Dermis microvascular lymphatic vessel endothelial cell (primary cell): ENCODE data around the gene RAB29. TPM values are rescaled to one million over a fixed set of nuclear protein-coding genes. Genes with fewer than 3 reads are reported as not detected.

Experiments
- DNase-seq, 2 donors: peaks; one replicate each; pipeline versions ENCODE4 v3.0.0 to v3.0.0-alpha.2; 2010; ENCODE audit warnings: low read depth in 2 of 2
- total RNA-seq: library from RNA; depleted of rRNA; stranded (reverse); fragments of >200 nt; gene quantifications from 2 replicates; pipeline ENCODE4 v1.2.1, GENCODE V29; 2014

RAB29 gene
- total RNA-seq, 1 donor from 2014 or later = 18.1 TPM

DNA sequence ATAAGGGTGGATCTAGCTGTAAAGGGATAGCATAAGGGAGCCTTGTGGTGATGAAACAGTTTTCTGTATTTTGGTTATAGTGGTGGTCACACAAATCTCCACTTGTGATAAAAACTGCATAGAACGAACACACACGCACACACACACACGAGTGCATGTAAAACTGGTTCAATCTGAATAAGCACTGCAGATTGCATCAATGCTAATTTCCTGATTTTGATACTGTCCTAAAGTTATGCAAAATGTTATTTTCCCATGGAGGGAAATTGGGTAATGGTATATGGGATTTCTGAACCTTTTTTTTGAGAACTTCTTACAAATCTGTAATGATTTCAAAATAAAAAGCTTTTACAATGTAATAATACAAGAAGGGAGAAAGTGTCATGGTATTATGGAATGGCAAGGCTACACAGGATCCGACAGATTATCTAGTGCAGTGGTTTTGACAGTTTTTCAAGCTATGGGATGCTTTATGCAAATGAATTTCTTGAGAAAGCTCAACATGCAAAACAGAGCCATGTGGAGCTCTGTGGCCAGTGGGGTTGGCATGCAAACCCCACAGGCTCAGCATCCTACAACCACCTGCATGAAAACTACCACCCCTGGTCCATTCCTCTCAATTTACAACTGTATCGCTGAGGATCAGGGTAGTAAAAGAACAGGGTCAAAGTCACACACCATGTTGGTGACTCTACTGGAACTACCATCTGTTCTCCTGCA is 18.9 kb upstream of the RAB29 start:
- no peak for DNase-seq

GRCh38 chr1:205792961-205793673 is 17.8 kb upstream of the RAB29 start:
- DNase-seq = no peak

- no peak for DNase-seq
Measured at GRCh38 chr1:205792481-205792881, 17.2 kb upstream of the RAB29 start.

DNA sequence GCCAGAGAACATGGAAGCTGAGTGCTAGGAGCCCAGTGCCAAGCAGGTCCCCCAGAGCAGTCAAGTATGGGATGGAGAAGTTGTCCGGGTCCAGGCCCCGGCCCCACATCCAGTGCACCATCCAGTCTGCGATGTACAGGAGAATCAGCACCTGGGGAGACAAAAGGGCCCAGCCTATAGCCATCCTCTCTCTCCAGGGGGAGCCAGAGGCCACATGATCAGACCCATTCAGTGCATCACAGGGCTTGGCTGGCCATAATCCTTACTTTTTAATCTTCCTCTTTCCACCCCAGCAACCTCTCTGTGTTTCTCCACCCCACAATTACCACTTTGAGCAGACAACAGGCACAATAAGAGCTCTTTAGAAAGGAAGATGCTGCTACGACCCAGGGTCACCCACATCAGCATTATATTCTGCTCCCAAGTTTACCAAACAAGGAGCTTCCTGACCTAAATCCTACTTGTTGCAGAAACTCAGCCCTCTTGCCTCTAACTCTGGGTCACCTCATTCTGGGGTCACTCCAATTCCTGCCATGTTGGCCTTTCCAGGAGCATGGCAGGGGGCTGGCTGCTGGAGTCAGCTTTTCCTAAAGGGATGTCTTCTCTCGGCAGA is 16.4 kb upstream of the RAB29 start:
- DNase-seq = peak; percentile 39 to 66

DNA sequence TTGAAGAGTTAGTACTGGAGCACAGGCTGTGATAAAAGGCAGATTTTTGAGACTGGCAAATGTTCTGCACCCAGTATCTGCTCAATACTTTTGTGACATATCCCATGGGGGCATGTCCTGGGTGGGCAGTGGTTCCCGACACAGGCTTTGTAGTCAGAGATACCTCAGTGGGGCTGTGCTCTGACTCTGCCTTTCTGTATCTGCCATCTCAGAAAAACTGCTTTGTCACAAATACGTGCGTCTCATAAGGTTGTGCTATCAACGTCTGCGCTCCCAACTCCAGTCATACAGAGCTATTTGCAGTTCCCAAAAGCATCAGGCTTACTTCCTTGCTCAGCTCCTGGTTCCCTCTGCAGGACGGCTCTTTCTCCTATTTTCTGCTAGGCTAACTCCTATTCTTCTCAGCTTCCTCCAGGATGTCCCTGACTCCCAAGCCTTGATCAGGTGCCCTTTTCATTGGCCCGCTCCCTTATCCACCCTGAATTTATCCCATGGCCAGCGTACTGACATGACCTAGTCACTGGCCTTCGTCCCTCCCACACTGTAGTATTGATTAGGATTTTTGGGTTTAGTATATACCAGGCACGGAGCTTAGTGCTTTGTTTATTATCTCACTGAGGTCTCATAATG is 12.1 kb upstream of the RAB29 start:
- no peak for DNase-seq

DNA sequence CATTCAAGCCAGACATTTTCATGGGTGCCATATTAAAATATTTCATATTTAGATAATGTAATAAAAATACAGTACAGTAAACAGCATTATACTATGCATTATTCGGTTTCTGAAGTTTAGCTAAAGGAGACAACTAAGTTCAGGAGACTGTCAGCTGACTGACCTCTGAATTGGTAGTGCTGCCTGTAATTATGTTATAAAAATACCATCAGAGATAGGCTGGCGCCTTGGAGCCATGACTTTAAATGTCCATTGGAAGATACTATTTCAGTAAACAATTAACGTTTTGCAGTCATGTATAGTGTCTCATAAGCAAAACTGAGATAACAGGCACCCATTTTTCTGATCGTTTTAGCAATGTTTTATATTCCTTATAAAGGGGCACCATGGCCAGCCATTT is 11.3 kb upstream of the RAB29 start:
- no peak for DNase-seq

GRCh38 chr1:205785446-205785845 is 10.2 kb upstream of the RAB29 start:
- no peak for DNase-seq

DNA sequence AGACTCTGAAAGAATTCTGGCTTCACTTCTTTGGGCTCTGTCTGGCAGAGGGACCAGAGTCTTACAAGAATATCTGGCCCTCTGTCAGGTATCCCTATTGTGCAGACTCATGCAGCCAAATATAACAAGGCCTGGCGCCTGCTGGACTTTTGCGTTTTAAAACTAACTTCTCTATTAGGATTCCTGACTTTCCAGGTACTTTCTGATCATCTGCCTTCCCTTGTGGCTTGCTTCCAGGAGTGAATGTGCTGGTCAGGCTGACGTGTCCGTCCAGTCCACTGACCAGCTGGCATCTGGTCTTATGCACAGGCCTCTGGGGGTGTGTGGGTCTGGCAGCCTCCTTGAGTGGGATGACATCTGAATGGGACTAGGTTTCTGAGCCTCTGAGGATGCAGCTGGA is 8.6 kb upstream of the RAB29 start:
- DNase-seq = no peak

DNA sequence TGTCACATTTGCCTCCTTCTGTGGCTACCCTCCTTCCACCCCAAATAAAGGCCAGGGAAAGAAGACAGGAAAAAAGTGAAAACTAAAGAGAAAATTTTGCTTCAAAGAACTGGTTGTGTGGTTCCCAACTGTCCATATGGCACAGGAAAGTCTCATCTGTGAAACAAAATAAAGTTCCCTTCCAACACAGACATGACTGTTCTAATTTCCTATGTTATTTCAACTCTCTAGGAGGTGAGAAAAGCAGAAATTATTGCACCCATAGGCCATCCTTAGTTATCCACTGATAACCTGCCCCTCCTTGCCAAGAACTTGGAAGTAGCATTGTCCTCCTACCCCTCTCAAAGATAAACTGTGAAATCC is 8.1 kb upstream of the RAB29 start:
- DNase-seq = no peak

GRCh38 chr1:205782627-205783432 is 7.5 kb upstream of the RAB29 start:
- no peak for DNase-seq

DNA sequence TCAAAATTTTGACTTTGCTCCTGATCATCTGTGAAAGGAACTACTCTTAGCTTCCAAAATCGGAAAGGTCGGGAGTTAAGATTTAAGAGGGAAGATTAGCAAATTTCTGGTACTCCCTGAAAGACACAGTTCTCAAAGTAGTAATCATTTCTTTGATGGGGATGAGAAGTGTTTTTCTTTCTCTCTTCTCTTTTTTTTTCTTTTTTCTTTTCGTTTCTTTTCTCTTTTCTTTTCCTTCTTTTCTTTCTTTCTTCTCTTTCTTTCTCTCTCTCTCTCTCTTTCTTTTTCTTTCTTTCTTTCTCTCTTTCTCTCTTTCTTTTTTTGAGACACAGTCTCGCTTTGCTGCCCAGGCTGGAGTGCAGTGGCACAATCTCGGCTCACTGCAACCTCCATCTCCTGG is 5.1 kb upstream of the RAB29 start:
- DNase-seq = no peak

GRCh38 chr1:205777994-205778393 is 2.7 kb upstream of the RAB29 start:
- DNase-seq = no peak

DNA sequence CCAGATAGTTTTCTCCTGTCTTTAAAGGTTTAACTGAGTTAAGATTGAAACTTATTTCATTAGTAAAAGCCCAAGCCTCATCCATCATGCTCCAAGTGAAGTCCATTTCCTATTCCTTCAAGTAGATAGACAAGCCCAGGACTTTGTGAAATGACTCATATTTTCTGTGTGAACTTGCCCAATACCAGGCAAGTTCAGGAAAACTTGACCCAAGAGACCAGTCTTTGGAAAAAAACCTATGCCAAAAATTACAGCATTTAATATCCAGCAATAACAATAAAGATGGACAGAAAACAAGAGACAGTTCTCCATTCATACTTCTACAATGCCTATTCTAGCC is 405 bp upstream of the RAB29 start:
- DNase-seq = peak; percentile 48 to 62

GRCh38 chr1:205774198-205775014 is 876 bp downstream of the RAB29 start:
- DNase-seq = peak in 1 of 2 donors; percentile 16

- no peak for DNase-seq
Measured at GRCh38 chr1:205772607-205773032, 2.7 kb downstream of the RAB29 start.

DNA sequence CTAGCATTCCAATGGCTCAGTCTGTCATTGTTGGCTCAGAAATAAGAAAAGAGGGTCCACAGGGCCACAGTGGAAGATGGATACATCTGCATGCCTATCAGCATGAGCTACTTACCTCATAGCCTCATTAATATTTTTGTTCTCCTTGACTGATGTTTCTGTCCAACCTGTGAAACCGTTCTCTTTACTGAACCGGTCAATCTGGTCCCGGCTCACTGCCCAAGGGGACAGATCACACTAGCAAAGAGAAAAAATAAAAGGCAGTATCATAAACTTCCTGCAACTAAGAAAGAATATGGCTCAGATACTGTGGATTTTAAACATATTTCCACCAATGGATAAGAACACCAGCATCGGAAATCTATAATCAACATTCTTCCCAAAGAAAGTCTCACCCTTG is 4.7 kb downstream of the RAB29 start:
- no peak for DNase-seq

GRCh38 chr1:205769641-205770365 is 5.5 kb downstream of the RAB29 start:
- no peak for DNase-seq

GRCh38 chr1:205767248-205767647 is 8.0 kb downstream of the RAB29 start:
- no peak for DNase-seq

DNA sequence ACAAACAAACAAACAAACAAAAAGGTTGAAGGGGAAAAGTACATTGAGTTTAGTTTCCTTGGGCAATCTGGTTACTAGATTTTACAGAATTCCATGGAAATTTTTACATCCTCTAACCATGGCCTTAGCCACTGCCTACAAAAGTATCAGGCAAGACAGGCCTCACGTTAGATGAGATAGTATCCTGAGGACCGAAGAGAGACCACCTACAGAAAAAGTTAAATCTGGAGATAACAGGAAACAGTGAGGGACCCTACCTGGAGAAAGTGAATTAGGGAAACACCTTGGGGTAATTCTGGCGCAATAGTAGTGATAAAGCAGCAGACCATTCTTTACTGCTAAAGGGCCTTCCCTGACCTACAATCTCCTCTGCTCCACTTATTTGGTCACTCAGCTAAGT is 8.7 kb downstream of the RAB29 start:
- DNase-seq = no peak

GRCh38 chr1:205766038-205766437 is 9.2 kb downstream of the RAB29 start:
- DNase-seq = peak in 1 of 2 donors; percentile 40
